OCI-M2 (cell line): ENCODE measurements around the gene MACROD2.

ENCODE experiments used
- DNase-seq: peaks from one replicate; lab custom pipeline; 2025; ENCODE audit not compliant: unreplicated experiment; lab: John Stamatoyannopoulos, UW

The MACROD2 gene

GRCh38 chr20:15673206-15673605 lies 1677.9 kb downstream of the MACROD2 start:
- DNase-seq: no peak

GRCh38 chr20:15674253-15675060 lies 1679.1 kb downstream of the MACROD2 start:
- DNase-seq: no peak

DNA sequence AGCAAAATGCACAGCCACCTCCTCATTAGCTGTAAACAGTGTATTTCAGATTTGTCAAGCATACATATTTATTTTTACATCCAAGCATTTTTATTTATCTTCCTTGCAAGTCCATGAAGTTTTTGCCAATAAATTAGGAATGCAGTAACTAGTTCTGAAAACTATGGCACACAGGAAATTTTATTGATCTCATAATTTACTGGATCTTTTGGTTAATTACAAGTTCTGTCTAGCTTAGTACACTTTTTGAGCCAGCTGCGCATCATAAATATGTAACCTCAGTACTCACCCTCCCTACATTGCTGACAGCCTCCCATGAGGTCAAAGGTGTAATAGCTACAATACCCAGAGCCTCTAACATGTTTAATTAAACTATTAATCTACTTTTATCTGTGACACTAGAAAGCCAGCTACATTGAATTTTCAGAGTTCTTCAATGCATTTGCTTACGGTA lies 1679.8 kb downstream of the MACROD2 start:
- DNase-seq: no peak

DNA sequence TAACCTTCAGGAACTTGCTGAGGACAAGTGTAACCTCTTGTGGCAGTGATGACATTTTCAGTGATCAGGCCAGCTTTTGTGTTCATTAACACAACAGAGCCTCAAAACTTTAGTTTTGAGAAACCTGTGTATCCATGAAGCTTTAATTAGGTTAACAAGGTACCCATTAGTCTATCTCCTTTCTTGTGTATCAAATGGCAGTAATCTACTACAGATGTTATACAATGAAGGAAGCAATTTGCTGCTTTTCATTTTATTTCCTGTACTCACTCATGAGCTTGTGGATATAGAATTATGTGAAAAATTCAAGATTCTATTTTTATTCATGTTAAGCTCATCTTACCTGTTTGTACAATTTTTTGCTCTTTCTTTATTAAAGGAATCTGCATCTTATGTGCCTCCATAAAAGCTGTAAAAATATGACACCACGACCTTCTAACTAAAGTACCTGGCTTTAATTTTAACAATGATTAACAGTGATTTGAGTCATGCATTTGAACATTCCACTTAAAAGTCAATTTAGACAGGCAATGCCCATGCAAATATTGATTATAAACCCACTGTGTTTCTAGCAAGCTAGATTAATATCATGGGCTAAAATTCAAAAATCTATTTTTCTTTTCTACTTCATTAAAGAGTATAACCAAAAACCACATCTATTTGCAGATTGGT lies 1680.6 kb downstream of the MACROD2 start:
- DNase-seq: no peak

GRCh38 chr20:15676815-15677214 lies 1681.5 kb downstream of the MACROD2 start:
- no peak for DNase-seq

- DNase-seq: no peak
Observed at GRCh38 chr20:15682690-15683089, 1687.4 kb downstream of the MACROD2 start.

- no peak for DNase-seq
Observed at GRCh38 chr20:15692570-15692969, 1697.3 kb downstream of the MACROD2 start.

- no peak for DNase-seq
Observed at GRCh38 chr20:15699431-15700146, 1704.3 kb downstream of the MACROD2 start.

GRCh38 chr20:15700147-15700765 lies 1704.9 kb downstream of the MACROD2 start:
- no peak for DNase-seq

GRCh38 chr20:15702161-15702560 lies 1706.8 kb downstream of the MACROD2 start:
- no peak for DNase-seq

GRCh38 chr20:15703171-15703911 lies 1708.0 kb downstream of the MACROD2 start:
- no peak for DNase-seq

- DNase-seq: no peak
Observed at GRCh38 chr20:15705975-15706374, 1710.7 kb downstream of the MACROD2 start.

GRCh38 chr20:15706719-15707118 lies 1711.4 kb downstream of the MACROD2 start:
- no peak for DNase-seq

DNA sequence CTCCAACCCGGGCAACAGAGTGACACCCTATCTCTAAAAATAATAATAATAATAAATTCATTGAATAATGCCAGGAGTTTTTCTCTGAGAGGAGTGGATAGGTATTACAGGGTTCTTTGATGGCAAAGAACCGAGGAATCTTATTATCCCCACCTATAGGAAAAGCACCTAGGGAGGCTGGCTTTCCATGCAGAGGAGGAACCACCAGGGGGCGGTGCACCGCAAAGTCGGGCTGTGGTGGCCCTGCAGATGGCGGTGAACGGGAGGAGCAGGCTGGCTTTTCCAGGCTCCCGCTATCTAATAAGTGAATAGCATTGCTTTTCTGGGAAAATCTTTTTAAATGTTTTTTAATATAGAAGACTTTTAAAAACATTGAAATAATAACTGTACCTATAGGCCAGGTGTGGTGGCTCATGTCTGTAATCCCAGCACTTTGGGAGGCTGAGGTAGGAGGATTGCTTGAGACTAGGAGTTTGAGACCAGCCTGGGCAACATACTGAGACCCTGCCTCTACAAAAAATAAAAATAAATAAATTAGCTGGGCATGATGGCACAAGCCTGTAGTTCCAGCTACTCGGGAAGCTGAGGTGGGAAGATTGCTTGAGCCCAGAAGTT lies 1713.8 kb downstream of the MACROD2 start:
- DNase-seq: no peak

DNA sequence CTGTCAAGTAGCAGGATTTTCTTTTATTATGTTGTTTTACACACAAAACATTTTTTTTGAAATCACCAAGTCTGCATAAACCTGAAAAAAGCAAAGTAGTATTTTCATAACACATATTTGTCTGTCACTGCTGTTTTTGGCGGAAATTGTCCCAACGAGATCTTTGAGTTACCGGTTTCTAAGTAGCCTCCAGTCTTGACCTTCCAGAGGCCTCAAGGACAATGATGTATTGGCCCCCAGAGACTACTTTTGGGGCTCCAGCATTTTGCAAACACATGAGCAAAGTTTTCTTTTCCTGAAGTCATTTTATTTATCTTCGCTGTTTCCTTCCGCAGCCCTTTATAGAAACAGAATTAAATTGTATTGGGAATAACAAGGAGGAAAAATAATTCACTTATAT lies 1715.3 kb downstream of the MACROD2 start:
- DNase-seq: no peak

DNA sequence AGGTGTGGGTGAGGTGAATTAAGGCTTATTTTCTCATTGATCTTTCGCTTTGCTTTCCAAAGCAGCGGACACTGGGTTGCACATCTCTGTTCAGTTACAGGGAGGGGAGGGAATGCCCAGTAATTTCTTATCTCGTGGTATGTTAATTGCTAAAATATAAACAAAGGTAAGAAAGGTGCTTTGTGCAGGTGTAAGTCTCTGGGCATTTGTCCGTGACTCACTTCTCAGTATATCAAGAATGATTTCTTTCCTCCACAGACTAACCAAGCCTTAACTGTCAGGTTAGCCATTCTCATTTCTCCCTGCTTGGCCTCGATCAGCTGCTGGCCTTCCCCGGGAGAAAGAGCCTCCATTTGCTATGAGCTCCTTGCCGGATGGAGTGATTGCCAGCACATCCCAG lies 1715.9 kb downstream of the MACROD2 start:
- DNase-seq: no peak

DNA sequence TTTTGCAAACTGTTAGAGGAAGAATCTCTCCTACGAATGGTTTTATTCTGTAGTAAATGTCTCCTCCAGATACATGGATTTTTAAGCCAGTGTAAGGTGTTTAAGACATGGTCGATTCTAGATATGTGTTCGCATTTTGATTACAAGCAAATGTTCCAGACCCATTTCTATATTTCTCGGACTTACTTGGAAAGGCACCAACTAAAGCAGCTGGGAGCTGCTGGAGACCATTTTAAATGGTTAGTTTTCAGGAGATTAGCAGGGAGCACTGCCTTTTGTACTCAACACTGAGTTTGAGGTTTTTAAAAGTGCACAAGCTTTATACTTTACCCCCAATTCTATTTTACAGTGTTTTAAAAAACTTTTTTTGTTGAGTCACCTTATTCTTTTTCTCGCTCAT lies 1720.9 kb downstream of the MACROD2 start:
- DNase-seq: no peak

DNA sequence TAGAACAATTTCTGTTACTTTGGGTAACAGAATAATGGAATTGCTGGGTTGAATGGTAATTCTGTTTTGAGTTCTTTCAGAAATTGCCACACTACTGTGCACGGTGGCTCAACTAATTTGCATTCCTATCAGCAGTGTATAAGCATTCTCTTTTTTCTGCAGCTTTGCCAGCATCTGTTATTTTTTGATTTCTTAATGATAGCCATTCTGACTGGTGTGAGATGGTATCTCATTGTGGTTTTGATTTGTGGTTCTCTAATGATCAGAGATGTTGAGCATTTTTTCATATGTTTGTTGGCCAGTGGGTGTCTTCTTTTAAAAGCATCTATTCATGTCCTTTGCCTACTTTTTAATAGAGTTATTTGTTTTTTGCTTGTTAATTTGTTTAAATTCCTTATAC lies 1731.1 kb downstream of the MACROD2 start:
- no peak for DNase-seq

GRCh38 chr20:15734052-15734451 lies 1738.7 kb downstream of the MACROD2 start:
- no peak for DNase-seq

- DNase-seq: no peak
Observed at GRCh38 chr20:15739035-15739434, 1743.7 kb downstream of the MACROD2 start.
